GM18873 (cell line): ENCODE measurements around the gene CHST1.

Source experiments
- ATAC-seq: cut with Tn5 transposase; IDR thresholded peaks from one replicate; pipeline ENCODE4 v1.9.1; 2021; ENCODE audit warnings: mild to moderate bottlenecking, moderate library complexity, moderate number of reproducible peaks; ENCODE audit not compliant: unreplicated experiment, low FRiP score

CHST1 gene

DNA sequence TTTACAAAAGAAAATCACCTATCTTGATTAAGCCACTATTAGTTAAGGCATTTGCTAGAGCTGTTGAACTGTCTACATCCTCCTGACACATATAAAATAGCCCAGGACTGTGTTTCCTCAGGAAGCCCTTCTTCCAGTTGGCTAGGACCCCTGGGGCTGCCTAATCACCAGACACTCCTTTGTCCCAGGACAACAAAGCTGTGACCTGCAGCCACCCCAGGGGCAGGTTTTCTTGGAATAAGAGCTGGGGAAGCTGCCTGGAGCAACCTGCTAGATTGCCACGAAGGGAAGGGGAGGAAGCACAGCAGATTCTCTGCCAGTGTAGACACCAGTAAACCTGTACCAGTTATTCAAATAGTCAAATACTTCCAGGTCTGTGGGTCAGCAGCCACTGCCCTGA lies 17.6 kb downstream of the CHST1 start:
- ATAC-seq: no peak

DNA sequence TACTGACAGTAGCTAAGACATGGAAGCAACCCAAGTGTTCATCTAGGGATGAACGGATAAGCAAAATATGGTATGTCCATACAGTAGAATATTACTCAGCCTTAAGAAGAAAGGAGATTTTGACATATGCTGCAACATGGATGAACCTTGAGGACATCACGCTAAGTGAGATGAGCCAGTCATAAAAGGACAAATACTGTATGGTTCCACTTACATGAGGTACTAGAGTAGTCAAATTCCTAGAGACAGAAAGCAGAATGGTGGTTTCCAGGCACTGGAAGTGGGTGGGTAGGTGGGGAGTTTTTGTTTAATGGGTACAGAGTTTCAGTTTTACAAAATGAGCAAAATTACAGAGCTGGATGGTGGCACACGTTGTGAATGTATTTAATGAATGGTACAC lies 18.1 kb downstream of the CHST1 start:
- ATAC-seq: no peak

DNA sequence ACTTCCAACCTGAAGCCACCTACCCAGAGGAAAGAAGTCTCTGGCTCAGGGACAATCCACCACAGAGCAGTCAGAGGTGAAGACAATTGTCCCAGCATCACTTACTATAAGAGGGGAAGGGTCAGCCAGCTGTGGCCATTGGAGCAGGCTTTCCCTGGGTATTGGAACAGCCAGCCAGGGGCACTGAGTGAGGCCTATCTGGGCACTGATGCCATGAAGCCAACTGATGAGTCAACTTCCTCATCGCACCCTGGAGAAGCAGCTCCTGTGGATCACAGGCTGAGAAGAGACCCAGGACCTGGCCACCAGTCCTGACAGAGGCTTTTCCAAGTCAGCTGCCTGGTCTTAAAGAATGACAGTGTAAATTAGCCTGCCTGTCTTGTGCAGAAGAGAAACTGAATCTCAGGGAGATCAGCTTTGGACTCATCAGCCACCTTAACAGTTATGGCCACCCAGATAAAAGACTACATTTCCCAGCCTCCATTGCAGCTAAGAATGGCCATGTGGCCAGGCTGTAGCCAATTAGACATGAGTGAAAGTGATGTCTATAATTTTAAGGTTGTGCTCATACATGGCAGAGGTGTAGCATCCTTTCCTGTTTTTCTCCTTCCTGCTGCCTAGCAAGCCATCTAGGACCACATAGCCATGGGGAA lies 19.0 kb downstream of the CHST1 start:
- no peak for ATAC-seq

DNA sequence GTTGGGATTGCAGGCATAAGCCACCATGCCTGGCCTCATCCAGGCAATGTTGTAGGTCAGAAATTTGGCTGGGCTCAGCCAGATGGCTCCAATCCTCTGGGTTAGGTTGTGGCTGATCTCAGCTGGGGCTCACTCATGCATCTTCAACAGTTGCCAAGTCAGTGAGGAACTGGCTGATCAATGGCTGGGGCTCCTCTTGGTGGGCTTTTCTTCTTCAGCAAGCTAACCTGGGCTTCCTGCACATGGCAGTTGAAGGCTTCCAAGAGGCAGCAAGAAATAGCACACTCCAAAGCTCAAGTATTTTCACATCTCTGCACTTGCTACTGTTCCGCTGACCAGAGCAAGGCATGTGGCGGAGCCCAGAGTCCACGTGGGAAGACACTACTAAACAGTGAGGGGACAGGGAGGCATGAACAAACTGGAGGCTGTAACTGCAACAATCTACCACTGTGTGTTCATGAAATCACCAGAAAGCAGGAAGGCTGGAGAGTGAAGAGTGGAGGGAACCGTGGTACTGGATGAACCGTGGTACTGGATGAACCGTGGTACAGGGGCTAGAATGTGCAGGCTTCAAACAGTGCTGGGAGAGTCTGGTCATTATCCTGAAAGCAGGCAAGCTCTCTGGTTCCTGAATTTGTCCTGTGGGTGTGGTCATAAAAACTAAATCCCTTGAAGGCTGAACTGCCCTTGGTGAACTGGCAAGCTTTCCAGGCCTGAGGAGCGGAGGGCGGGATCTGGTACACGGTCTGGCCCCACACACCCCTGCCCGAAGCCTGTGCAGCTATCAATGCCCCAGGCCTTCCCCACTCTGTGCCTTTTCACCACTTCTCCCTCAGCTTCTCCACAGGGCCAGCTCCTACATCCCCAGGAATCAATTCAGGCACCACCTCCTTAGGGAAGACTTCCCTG lies 20.2 kb downstream of the CHST1 start:
- ATAC-seq: no peak

DNA sequence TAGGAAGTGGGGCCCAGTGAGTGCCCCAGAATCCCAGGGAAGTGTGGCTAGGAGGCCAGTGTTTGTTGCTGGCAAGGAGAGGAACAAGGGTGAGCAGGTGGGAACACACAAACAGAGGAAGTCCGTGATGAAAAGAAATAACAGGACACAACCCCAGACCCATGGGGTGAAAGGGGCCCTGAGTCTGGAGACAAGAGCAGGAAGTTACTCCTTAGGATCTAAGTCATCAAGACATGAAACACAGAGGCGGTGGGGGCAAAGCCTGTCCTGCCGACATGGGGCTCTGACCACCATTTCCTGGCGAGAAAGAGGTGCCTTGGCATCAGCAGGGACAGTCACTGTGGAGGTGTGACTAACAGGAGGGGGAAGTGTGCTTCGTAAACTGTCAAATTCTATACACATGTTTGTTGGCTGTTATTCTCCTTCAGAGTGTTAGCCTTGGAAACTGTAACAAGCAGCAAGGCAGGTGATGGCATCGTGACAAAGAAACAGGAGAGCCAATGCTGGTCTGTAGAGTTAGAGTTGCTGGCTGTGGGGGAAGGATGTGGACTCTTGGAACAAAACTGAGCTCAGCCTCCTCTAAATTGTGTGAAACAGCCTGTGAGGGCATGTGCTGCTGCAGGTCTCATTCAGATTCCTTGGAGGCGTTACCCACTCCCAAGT lies 21.7 kb downstream of the CHST1 start:
- no peak for ATAC-seq

DNA sequence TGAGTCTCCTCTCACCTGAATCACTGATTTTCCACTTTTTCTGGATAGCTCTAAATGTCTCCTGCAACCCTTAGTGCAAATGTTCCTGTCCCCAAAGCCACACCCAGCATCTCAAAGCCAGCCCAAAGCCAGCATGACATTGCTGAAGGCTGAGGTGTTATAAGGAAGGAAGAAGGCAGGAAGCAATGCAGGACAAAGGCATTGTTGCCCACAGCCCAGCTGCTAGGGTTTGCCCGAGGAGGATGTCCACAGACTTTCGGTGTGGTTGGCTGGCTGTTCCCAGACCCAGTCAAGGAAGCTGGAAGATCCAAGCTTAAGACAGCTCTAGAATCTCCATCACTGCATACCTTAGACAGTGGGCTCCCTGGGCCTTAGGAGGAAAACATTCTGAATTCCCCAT lies 23.5 kb downstream of the CHST1 start:
- ATAC-seq: no peak

DNA sequence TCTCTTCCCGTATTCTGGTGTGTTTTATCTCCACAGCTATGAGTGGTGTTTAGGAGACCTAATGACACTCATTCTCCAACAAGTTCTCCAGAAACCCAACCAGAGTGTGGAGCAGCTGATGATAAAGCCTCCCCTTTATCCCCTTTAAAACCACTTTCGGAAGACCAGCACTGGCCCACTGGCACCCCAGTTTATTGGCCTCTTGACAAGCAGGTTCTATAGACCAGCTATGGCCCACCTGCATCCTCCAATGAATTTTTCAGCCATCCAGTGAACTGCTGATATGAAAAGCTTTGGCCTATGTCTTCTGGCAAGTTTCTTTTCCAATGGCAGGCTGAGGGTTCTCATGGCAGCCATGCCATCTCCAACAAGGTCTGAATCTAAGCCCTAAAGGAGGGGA lies 27.4 kb downstream of the CHST1 start:
- no peak for ATAC-seq

DNA sequence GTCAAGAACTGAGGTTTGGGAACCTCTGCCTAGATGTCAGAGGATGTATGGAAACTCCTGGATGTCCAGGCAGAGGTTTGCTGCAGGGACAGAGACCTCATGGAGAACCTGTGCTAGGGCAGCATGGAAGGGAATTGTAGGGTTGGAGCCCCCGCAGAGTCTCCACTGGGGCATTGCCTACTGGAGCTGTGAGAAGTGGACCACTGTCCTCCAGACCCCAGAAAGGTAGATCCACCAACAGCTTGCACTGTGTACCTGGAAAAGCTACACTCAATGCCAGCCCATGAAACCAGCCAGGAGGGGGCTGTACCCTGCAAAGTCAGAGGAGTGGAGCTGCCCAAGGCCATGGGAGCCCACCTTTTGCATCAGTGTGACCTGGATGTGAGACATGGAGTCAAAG lies 29.5 kb downstream of the CHST1 start:
- no peak for ATAC-seq

DNA sequence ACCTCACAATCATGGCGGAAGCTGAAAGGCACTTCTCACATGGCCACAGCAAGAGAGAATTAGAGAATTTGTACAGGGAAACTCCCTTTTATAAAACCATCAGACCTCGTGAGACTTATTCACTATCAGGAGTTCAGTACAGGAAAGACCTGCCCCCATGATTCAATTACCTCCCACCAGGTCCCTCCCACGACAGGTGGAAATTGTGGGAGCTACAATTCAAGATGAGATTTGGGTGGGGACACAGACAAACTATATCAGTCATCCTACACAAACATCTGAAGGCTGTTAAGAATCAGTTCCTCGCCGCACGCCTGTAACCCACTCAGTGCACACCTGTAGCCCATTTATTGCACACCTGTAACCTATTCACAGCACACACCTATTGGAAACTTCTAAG lies 39.8 kb downstream of the CHST1 start:
- ATAC-seq: no peak

DNA sequence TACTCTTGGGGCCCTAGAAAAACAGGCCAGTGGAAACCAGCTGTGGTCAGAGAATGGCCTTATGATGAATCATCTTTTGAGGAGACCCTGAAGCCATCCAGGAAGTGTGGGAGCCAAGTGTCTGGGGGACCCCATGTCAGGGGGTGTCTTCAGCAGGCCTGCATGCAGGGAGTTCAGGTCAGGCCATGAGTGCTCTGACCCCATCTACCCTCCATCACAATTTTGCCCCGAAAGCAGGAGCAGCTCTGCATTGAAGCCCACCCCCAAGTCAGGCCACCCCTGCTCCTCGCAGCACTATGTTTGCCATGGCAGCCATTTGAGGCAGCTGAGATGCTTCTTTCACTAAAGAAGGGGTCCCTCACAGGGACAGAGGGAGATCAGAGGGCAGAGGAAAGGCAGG lies 41.3 kb downstream of the CHST1 start:
- ATAC-seq: no peak

DNA sequence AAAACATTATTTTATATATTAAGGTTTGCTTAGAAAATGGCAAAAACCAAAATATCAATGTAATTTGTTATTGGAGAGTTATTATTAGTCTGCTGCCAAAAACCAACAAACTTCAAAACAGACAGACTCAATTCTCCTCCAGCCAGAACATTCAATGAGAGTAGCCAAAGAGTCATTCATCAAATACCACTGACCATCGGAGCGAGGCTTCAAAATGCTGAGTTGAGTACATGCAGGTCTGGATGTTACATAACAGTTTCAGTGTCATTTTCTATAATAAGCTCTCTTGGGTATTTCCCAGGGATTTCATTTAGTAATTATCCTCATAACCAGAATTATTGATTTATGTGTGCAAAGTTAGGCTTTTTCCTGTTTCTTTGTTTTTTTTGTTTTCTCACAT lies 42.6 kb downstream of the CHST1 start:
- no peak for ATAC-seq

DNA sequence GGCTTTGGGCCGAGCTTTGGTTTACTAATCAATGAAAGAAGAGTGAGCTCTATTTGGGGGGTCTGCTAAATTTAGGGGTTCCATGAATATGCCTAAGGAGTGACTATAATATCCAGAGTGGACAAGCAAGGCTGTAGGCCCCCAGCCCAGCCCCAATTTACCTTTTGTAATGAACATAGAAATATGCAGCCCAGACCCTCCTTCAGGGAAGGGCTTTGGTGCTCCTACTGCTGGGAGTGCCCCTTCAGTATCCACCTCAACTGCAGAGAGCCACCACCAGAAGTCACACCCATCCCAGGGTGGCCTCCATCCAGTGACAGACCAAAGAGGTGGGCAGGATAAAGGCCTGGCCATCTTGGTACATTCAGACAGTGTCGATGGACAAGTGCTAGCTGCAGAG lies 43.1 kb downstream of the CHST1 start:
- ATAC-seq: no peak

DNA sequence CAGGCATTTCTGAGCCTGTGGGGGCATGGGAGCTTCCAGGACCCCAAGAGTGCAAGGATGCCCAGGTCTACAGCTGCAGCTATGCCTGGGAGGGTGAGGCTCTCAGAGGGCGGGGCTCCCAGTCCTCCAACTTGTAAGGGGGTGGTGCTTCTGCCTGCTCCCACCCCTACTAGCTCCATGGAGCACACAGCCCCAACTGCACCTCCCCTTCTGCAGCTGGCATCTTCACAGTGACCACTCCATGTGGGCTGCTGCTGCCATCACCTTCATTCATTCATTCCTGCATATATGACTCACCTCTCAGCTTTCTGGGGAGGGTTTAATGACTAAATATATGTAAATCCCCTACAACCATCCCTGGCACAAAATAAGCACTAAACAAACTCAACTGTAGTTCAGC lies 43.8 kb downstream of the CHST1 start:
- no peak for ATAC-seq

DNA sequence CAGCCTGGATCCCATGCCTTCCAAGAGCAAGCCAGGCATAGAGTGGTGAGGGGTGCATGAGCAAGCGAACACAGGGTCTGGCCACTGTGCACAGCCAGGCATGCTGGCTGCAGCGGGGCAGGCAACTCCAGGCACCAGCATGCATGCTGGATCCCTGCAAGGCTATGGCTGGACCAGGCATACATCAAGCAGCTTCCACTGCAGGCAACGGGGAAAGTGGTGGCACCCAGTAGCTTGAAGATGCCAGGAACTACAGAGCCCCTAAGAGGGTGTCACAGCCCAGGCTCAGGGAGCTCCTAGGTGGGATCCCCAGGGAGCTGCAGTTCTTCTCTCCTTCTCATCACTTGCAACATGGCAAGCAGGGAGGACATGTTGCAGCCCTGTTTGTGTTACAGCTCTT lies 45.2 kb downstream of the CHST1 start:
- ATAC-seq: no peak

DNA sequence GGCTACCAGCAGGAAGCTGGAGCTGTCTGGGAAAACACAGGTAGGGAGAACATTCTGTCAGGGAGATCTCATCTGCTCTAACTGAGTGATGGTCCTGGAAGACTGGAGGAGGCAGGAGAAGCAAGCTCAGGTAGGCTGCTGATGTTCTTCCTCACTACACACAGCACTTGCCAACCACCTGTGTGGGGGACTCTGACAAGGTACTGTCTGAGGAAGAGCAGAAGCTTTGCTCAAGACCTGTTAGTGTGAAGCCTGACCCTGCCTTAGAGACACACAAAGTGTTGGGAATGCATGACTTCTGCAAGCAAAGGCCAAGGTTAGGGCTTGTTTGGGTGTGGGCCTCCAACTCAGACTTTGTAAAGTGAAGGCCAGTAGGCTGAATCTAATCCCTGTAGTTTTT lies 46.5 kb downstream of the CHST1 start:
- no peak for ATAC-seq

DNA sequence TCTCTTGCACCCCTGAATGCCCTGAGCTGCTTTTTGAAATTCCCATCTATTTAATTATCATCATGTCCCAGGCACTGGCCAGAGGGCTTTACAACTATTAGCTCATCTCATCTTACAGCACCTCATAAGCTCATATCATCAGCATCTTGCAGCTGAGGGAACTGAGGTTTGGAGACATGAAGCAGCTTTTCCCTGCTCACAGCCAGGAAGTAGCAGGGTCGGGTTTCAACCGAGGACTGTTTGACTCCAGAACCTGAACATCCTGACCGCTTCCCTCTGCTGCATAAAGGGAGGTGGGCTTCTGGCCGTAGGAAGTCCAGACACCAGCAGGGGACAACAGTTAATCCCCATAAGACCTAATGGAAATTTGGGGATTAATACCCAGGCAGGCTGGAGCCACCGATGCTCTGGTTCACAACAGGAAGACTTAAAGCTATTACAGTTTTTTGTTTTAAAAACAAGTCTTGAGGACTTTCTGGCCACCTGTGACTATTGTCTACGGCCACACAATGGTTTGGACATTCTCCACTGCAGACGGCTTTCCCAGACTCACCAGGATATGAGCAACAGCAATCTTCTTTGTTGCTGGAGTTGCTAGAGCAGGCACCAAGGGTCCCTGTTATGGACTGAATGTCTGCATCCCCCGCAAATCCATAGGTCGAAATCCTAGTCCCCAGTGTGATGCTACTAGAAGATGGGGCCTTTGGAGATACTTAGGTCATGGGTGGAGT lies 47.4 kb downstream of the CHST1 start:
- no peak for ATAC-seq

DNA sequence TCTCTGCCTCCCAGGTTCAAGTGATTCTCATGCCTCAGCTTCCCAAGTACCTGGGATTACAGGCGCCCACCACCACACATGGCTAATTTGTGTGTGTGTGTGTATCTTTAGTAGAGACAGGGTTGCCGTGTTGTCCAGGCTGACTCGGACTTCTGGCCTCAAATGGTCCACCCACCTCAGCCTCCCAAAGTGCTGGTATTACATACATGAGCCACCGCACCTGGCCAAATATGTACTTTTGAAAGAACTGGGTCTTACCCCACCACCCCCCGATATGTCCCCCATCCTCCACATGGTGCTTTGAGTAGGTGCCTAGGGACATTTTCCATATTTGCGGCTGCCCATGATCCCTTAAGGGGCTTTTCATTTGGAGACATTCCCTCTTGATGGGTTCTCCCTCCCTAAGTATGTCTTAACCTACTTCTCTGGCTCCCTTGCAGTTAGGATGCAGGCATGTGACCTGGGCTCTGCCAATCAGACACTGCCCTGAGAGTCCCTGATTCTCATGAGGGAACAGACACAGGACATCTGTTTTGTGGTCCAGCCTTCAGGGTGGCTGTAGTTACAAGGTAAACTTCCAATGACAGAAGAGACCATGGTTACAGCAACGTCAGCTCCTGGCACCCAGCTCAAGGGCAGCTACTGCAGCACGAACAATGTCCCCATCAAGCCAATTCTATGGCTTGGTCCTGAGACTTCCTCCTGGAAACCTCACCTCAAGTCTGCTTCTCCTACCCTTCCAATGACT lies 48.4 kb downstream of the CHST1 start:
- no peak for ATAC-seq

DNA sequence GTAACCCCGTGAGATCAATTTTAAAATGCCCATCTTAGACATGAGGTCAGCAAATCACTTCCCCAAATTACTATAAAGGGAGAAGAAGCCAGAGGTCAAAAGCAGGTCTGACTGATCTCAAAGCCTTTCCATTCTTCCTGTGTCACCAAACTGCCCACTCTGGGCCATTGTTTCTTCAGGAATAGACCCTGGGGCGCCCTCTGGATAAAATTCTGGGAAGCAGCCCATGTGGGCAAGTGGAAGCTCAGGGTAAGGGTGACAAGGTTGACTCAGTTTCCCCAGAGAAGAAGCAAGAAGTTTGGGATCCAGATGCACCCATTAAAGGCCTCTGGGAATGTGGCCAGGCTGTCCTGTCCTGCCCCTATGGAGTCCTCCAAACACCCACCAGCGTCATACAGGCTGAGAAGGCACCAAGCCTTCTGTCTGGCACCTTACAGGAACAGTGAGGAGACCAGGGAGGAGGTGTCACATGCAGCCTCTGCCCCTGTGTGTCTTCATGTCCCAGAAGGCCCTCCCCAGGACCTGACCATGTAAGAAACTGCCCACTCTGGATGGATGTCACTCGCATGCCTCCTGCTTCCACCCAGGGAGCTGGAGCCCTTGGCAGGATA lies 50.1 kb downstream of the CHST1 start:
- no peak for ATAC-seq

DNA sequence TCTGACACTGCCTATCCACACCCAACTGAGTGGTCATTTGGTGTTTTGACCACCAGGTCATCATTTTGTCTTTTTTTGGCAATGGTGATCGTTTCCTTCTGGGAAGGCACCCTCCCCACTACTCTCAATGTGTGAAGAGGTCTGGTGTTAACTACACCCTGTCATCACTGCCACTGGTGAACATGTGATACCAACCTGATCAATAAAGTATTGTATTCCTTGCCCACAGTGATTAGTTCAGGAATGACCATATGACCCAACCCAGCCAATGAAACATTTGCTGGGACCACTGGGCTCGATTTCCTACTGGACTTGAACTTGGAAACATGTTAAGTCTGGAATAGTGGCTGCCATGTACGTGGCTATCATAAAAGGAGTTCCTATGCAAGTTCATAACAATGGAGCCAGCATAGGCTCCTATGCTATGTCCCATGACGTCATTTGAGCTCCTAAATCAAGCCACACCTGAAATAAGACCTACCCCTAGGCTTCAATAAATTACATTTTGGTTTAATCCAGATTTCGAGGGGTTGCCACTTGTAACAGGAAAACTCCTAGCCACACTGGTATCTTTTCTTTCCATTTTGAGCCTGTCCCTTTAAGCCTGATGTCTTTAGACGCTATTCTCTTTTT lies 51.1 kb downstream of the CHST1 start:
- no peak for ATAC-seq
